Smooth muscle cell (in vitro differentiated cells): Measurements from ENCODE around the gene ADGRA1. TPM values are rescaled to one million over a fixed set of nuclear protein-coding genes. Genes with fewer than 3 reads are reported as not detected.

Experiments used
- DNase-seq: peaks from one replicate; lab custom pipeline; 2025; ENCODE audit not compliant: unreplicated experiment; lab: John Stamatoyannopoulos, UW
- H2AFZ ChIP-seq: fragments of 200-600 bp; sonication (generic); 2 replicates; pipeline ENCODE4 v1.6.0; 2016; ENCODE audit warnings: antibody characterized with exemption, low read depth, mild to moderate bottlenecking
- H3F3A ChIP-seq: fragments of 200-600 bp; sonication (generic); 2 replicates; pipeline ENCODE4 v1.6.0; 2017; ENCODE audit warnings: antibody characterized with exemption, low read depth
- H3K27ac ChIP-seq: fragments of 200-600 bp; sonication (generic); 2 replicates; pipeline ENCODE4 v1.5.1; 2016; ENCODE audit warnings: low read depth, mild to moderate bottlenecking
- H3K27me3 ChIP-seq: fragments of 200-600 bp; sonication (generic); 2 replicates; pipeline ENCODE4 v1.6.1; 2016; ENCODE audit warnings: low read depth, mild to moderate bottlenecking
- H3K36me3 ChIP-seq: fragments of 200-600 bp; sonication (generic); 2 replicates; pipeline ENCODE4 v1.5.1; 2016; ENCODE audit warnings: low read depth
- H3K4me1 ChIP-seq: fragments of 200-600 bp; sonication (generic); 2 replicates; pipeline ENCODE4 v1.5.1; 2016; ENCODE audit warnings: low read depth
- H3K4me2 ChIP-seq: fragments of 200-600 bp; sonication (generic); 2 replicates; pipeline ENCODE4 v1.6.0; 2016; ENCODE audit warnings: mild to moderate bottlenecking
- H3K4me3 ChIP-seq: fragments of 200-600 bp; sonication (generic); 2 replicates; pipeline ENCODE4 v1.5.1; 2016; ENCODE audit warnings: mild to moderate bottlenecking
- H3K79me2 ChIP-seq: fragments of 200-600 bp; sonication (generic); 2 replicates; pipeline ENCODE4 v1.6.0; 2016; ENCODE audit warnings: low read depth, mild to moderate bottlenecking
- H3K9ac ChIP-seq: fragments of 200-600 bp; sonication (generic); 2 replicates; pipeline ENCODE4 v1.6.0; 2016; ENCODE audit warnings: low read depth
- H3K9me3 ChIP-seq: fragments of 200-600 bp; sonication (generic); replicated peaks from 2 replicates; pipeline ENCODE4 v1.5.1; 2016; ENCODE audit warnings: low read depth
- H4K20me1 ChIP-seq: fragments of 200-600 bp; sonication (generic); 2 replicates; pipeline ENCODE4 v1.6.0; 2016; ENCODE audit warnings: low read depth
- CTCF ChIP-seq: fragments of 200-600 bp; sonication (generic); IDR thresholded peaks from 2 replicates; pipeline ENCODE4 v1.5.1; 2017; ENCODE audit warnings: borderline replicate concordance, mild to moderate bottlenecking, antibody characterized with exemption; ENCODE audit not compliant: insufficient read depth, poor library complexity, severe bottlenecking
- WGBS: methylation state at CpG from one replicate; pipeline ENCODE4 v1.1.7; 2016; ENCODE audit warnings: low lambda C conversion rate; 5-methylcytosine and 5-hydroxymethylcytosine counted together
- polyA plus RNA-seq: library from polyadenylated mRNA; unstranded; fragments of >200 nt; fragmentation: Nextera tagmentation; extraction: Ambion mirVana; gene quantifications from 2 replicates; pipeline ENCODE4 v1.2.1, GENCODE V29; 2016
- total RNA-seq: library from RNA; depleted of rRNA; stranded (reverse); fragments of >200 nt; gene quantifications from 2 replicates; pipeline ENCODE4 v1.2.3, GENCODE V29; 2014

Gene ADGRA1
- total and polyA plus RNA-seq, 2 experiments from 2014 or later, result not detected

- Histone ChIP-seq H3K4me2 (no peak overlapping the region), H3K9me3 (peaks cover 7% of the 10 kb centered on the region), H3K4me3 (no peak overlapping the region), H4K20me1 (no peaks in the 10 kb centered on the region), H3K27ac (no peak overlapping the region), H3K9ac (no peak overlapping the region), H3F3A (no peaks in the 10 kb centered on the region), H3K27me3 (peaks cover 7% of the 10 kb centered on the region), H3K36me3 (no peaks in the 10 kb centered on the region), H3K79me2 (no peaks in the 10 kb centered on the region), H3K4me1 (no peaks in the 10 kb centered on the region), H2AFZ (no peak overlapping the region)
- no peak for TF ChIP-seq CTCF
- no peak for DNase-seq
- WGBS, result 88% methylated on average over 19 of the region's 19 CpGs
These were observed 18.1 kb downstream of the ADGRA1 start for GRCh38 chr10:133105686-133106390.

GRCh38 chr10:133106516-133106915, 18.8 kb downstream of the ADGRA1 start:
- H3F3A ChIP-seq, result no peaks in the 10 kb centered on the region
- no peak overlapping the region for H2AFZ ChIP-seq
- 97% methylated on average over 18 of the region's 18 CpGs for WGBS
- no peak for DNase-seq
- H3K4me2 ChIP-seq, result no peak overlapping the region
- no peak overlapping the region for H3K4me3 ChIP-seq
- no peak overlapping the region for H3K9ac ChIP-seq
- H3K79me2 ChIP-seq, result no peaks in the 10 kb centered on the region
- no peak overlapping the region for H3K27ac ChIP-seq
- peaks cover 2% of the 10 kb centered on the region for H3K27me3 ChIP-seq
- H3K36me3 ChIP-seq, result no peaks in the 10 kb centered on the region
- no peaks in the 10 kb centered on the region for H3K4me1 ChIP-seq
- peaks cover 7% of the 10 kb centered on the region for H3K9me3 ChIP-seq
- H4K20me1 ChIP-seq, result no peaks in the 10 kb centered on the region
- TF ChIP-seq CTCF, result no peak

- 81% methylated on average over 1 of the region's 1 CpG for WGBS
- Histone ChIP-seq H4K20me1 (no peaks in the 10 kb centered on the region), H3K36me3 (no peaks in the 10 kb centered on the region), H3K27ac (no peak overlapping the region), H3F3A (no peaks in the 10 kb centered on the region), H3K9me3 (peaks cover 7% of the 10 kb centered on the region), H3K4me2 (no peak overlapping the region), H3K4me3 (no peak overlapping the region), H3K9ac (no peak overlapping the region), H2AFZ (no peak overlapping the region), H3K79me2 (no peaks in the 10 kb centered on the region), H3K27me3 (no peaks in the 10 kb centered on the region), H3K4me1 (no peaks in the 10 kb centered on the region)
- DNase-seq, result no peak
- TF ChIP-seq CTCF, result no peak
These were observed 19.7 kb downstream of the ADGRA1 start for GRCh38 chr10:133107442-133107841.

GRCh38 chr10:133109711-133110110, 22.0 kb downstream of the ADGRA1 start:
- Histone ChIP-seq H3K4me3 (no peak overlapping the region), H3F3A (no peaks in the 10 kb centered on the region), H2AFZ (no peak overlapping the region), H3K36me3 (no peaks in the 10 kb centered on the region), H3K9me3 (peaks cover 7% of the 10 kb centered on the region), H3K27ac (no peak overlapping the region), H3K9ac (no peak overlapping the region), H3K79me2 (no peaks in the 10 kb centered on the region), H3K4me2 (no peak overlapping the region), H3K27me3 (no peaks in the 10 kb centered on the region), H3K4me1 (no peaks in the 10 kb centered on the region), H4K20me1 (no peaks in the 10 kb centered on the region)
- 86% methylated on average over 11 of the region's 11 CpGs for WGBS
- no peak for DNase-seq
- no peak for TF ChIP-seq CTCF
